Fibroblast of skin of left quadriceps (primary cell): Measurements from ENCODE around the gene RAB10.
"Not testable (repeated sequence)": the region's sequence is repeated elsewhere in the genome, so short reads cannot be mapped to it uniquely, and the experiment has no call there.

ENCODE experiments used
- DNase-seq, 2 experiments: peaks; one replicate each; pipeline ENCODE4 v3.0.0-alpha.2; 2013; ENCODE audit warnings: low read depth in 2 of 2

The RAB10 gene

DNA sequence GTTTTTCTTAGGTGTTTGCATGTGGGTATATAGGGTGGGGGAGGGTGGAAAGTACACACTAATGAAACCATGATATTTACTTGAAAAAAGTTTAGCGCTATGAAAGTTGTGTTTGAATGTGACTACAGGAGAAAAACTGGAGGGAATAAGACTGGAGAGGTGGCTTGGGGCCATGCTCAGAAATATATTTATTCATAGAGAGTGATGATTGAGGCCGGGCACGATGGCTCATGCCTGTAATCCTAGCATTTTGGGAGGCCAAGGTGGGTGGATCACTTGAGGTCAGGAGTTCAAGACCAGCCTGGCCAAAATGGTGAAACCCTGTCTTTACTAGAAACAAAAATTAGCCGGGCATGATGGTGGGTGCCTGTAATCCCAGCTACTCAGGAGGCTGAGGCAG is 55.0 kb downstream of the RAB10 start:
- DNase-seq: not testable (repeated sequence)

GRCh38 chr2:26089337-26089736 is 55.5 kb downstream of the RAB10 start:
- no peak for DNase-seq

GRCh38 chr2:26095758-26096157 is 61.9 kb downstream of the RAB10 start:
- no peak for DNase-seq

DNA sequence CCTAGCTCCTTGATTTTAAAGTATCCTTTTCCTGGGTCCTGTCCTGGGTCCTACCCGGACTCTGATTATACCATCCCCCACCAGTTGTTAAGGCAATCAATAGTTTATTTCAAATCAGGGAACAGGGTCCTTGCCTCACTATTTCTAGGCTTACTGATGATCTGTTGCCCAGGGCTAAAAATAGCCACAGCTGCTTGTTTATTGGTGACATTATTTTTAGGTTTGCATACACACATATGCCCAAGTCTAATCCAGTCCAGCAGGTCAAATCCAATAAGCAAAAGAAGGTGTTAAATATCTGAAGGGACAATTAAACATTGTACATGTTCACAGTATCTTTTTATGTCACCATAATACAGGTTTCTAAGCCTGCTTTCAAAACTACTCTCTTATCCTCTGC is 66.0 kb downstream of the RAB10 start:
- DNase-seq: no peak

DNA sequence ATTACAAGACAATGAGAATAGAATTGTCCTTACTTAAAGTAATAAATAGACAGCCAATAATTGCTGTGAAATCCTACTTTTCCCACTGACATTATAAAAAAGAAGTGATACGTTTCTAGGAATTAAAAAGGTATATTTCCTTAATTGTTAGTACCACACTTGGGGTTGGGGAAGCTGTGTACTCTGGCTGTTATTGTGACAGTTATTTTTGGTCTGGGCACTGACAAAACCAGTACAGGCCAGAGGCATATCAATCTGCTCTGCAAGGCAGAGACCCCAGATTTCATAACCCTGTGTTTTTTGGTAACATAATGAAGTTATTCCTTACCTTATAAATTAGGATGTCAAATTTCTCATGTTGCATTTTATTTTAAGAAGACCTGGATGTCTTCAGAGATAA is 66.5 kb downstream of the RAB10 start:
- DNase-seq: no peak

DNA sequence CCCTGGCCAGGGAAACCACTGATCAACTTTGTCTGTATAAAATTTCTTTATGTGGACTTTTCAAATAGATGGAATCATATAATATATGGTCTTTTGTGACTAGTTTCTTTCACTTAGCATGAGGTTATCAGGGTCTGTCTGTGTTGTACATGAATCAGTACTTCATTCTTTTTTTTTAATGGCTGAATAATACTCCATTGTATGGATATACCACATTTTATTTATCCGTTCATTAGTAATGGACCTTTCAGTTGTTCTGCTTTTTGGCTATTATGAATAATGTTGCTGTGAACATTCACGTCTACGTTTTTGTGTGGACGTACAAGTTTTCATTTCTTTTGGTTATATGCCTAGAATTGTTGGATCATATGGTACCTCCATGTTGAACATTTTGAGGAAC is 69.9 kb downstream of the RAB10 start:
- no peak for DNase-seq

DNA sequence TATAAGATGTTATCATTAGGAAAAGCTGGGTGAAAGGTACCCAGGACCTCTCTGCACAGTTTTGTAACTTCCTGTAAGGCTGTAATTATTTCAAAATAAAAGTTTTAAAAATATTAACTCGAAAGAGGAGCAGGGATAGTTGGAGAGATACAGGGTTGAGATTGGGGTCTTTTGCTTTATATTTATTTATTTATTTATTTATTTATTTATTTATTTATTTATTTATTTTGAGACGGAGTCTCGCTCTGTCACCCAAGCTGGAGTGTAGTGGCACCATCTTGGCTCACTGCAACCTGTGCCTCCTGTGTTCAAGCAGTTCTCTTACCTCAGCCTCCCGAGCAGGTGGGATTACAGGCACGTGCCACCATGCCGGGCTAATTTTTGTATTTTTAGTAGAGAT is 74.8 kb downstream of the RAB10 start:
- DNase-seq: not testable (repeated sequence)

GRCh38 chr2:26112201-26112600 is 78.3 kb downstream of the RAB10 start:
- no peak for DNase-seq

- DNase-seq: no peak
Observed at GRCh38 chr2:26114151-26114550, 80.3 kb downstream of the RAB10 start.

GRCh38 chr2:26118682-26119081 is 84.8 kb downstream of the RAB10 start:
- no peak for DNase-seq

- no peak for DNase-seq
Observed at GRCh38 chr2:26119521-26119920, 85.6 kb downstream of the RAB10 start.

DNA sequence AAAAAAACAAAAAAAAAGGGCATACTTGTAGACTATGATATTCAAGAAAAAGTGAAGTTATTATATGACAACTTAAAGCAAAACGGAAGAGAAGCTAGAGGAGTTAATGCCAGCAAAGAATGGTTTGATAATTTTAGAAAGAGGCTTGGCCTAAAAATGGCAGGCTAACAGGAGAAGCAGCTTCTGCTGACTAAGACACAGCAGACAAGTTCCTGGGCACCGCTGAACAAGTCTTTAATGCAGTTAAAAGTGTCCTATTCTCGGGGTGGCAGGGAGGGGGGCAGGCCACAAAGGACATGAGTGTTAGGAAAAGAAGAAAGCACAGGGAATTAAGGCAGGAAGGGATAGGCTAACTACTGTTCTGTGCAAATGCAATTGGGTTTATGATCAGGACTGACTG is 88.7 kb downstream of the RAB10 start:
- no peak for DNase-seq

DNA sequence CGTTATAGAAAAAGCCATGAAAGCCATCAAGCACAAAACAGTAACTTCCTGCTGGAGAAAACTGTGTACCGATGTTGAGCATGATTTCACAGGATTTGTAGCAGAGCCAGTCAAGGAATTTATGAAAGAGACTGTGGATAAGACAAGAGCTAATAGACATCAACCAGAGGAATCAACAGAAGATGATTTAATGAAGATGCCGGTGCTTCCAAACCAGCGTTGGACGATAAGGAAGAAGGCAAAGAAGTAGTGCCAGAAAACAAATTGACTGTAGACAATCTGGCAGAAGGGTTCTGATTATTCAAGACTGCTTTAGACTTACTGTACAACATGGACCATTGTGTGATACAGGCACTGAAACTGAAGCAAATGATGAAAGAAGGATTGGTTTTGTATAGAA is 89.5 kb downstream of the RAB10 start:
- DNase-seq: no peak

DNA sequence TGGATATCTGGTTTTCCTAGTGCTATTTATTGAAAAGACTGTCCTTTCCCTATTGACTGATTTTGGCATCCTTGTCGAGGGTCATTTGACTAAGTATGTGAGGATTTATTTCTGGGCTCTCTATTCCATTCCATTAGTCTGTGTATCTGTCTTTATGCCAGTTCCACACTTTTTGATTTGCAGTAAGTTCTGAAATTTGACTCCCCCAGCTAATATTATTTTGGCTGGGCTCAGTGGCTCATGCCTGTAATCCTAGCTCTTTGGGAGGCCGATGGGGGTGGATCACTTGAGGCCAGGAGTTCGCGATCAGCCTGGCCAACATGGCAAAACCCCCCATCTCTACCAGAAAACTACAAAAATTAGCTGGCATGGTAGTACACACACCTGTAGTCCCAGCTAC is 92.2 kb downstream of the RAB10 start:
- DNase-seq: no peak

DNA sequence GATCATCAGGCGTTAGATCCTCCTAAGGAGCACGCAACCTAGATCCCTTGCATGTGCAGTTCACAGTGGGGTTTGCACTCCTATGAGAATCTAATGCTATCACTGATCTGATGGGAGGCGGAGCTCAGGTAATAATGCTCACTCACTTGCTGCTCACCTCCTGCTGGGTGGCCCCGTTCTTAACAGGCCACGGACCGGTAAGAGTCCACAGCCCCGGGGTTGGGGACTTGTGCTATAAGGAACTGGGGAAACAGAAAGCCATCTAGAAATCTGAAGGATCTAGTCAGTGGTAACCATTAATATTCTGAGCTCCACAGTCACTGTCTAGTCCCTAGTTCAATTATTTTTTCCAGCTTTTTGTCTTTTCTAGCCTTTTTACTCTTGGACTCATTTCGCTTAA is 94.3 kb downstream of the RAB10 start:
- no peak for DNase-seq

- DNase-seq: no peak
Observed at GRCh38 chr2:26130763-26131162, 96.9 kb downstream of the RAB10 start.

GRCh38 chr2:26136451-26136850 is 102.6 kb downstream of the RAB10 start:
- DNase-seq: no peak

DNA sequence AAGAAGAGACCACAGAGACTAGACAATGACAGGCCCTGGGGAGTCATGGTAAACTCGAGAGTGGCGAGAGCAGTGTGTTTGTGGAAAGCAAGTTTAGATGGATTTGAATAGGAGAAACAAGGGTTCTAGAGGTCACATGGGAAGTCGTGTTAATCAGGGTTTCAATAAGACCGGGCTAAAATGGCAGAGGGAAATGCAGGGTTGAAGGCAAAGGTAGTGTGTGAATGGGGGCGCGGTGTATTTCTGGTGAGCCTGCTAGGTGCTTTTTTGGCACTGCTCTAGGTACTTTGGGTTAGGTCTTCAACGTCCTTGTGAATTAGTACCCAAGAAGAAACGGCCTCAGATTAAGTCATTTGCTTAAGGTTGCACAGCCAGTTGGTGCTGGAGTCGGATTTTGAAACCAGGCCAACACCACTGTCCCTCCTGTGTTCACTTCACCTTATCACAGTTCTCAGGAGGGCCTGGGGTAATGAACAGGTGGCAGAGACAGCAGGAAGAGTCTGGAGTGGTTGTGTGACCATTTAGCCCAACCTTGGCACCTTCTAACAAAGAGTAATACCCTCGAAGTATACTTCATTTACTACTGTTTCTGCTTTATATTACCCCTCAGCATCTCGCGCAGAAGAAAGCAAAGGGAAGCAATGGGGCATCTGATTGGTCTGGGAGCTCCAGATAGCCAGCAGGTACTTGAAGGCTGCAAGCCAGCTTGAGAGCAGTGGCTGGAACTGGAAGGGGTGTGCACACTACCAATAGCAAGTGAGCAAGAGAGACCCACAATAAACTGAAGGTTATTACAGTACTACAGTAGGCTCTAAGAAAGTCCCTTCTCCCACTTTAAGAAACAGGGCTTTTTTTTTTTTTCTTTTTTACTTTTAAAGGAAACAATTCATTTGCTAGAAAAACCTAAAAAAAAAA is 105.6 kb downstream of the RAB10 start:
- no peak for DNase-seq

GRCh38 chr2:26141145-26141769 is 107.4 kb downstream of the RAB10 start:
- no peak for DNase-seq

- no peak for DNase-seq
Observed at GRCh38 chr2:26144031-26144430, 110.1 kb downstream of the RAB10 start.

- peak; percentile 18 to 23 for DNase-seq
Observed at GRCh38 chr2:26144953-26145680, 111.2 kb downstream of the RAB10 start.

DNA sequence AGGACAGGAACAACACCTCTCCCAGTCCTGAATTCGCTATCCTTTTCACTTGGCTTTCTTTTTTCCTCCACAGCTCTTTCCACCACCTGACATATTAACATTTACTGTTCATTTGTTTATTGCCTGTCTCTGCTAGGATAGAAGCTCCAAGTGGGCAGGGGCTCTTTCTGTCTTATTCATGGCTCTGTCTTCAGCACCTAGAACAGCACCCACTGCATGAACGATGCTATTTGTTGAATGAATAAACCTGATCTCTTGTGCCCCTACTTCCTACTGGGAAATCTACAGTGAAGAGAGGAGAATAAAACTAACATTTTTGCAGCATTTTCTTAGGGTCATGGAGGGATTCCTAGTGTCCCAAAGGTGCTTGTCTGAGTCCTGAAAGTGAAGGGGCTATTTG is 114.6 kb downstream of the RAB10 start:
- DNase-seq: no peak

DNA sequence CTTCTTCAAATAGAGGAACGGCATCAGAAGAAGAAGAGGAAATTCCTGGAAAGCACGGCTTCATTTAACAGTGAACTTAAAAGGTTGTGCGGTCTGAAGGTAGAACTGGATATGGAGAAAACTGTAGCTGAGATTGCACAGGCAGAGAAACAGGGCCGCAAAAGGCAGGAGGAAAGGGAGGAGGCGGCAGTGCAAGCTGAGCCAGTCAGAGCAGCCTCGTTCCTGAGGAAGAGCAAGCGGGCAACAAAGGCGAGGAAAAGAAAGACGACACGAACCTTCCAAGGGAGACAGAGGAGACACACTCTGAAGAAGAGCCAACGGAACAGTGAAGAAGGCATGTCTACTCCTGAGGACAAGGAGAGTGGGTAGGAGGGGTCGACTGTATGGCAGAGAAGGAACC is 116.4 kb downstream of the RAB10 start:
- DNase-seq: no peak
